GM19463 (cell line): Measurements from ENCODE around the gene SVIP.
A peak's percentile ranks its signal among the peaks of the same experiment; 100 is the strongest.

ENCODE experiments used
- ATAC-seq: cut with Tn5 transposase; IDR thresholded peaks from one replicate; pipeline ENCODE4 v1.9.1; 2021; ENCODE audit warnings: mild to moderate bottlenecking, moderate library complexity; ENCODE audit not compliant: unreplicated experiment

SVIP gene

DNA sequence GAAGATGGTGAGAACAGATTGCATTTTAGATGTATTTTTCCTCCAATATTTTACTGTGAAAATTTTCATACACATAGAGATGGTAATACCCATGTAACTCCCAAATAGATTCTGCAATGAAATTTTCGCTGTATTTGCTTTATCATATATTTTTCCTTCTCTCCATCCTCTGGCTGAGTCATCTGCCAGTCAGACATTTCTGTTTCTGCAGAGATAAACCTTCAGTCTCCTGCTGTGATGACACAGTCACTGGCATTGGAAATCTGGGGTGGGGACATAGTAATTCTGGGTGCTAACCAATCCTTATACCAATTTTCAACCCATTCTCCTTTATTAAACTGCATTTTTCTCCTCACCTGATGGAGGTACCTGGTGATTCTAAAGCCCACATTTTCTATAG is 33.7 kb downstream of the SVIP start:
- no peak for ATAC-seq

DNA sequence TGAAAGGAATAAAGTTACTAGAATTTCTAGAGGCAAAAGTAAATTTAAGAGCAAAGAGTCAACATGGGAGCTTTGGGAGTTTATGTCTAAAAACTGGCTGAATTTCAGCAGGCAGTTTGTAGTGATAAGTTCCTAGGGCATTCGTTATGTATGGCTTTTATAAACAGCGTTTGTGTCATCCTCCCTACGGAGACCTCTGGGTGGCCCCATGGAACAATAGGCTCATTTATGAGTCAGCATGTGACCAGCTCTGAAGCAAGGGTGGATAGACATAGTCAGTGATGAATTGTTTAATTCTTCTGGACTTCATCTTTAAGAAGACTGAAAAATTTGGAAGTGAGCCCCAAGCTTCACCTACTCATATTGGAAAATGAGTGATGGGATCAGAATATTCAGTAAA is 37.1 kb downstream of the SVIP start:
- ATAC-seq = no peak

DNA sequence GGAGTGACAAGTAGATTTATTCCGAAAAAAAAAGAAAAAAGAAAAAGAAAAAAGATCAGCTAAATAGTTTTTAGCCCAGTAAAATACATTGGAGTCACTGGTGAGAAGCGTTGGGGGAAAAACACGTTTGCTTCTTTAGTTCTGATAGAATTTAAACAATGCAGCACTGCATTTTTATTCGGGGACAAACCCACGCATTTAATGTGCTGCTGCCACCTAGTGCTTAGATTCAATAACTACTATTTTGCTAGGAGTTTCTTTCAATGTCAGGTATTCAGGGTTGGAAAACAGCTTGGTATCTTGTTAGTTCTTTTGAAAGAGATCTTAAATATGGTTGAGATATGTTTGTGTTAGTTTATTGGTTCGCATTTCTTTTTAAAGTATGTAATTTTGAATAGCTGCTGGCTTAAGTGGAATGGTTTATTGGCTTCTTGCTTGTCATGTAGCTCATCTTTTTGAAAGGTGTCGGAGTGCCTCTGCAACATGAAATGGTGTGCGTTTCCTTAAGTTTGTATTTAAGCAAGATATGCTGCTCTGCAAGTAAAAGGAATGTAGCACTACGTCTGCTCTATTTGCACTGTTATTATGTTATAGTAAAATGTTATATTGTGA is 41.9 kb downstream of the SVIP start:
- ATAC-seq = no peak

DNA sequence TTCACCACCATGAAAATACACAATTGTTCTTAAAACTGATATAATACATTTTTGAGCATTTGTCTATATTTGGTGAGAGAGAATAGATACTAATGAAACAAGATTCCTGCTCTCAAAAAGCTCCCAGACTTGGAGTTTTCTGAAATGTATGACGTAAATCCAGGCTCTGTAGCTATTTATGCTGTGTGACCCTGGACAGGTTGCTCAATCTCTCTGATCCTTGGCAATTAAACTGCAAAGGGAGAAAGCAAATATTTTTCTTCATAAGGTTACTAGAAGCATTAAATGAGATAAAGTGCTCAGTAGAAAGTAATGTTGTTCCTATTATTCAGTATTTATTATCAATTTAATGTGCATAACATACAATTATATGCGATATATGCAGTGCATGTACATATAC is 42.5 kb downstream of the SVIP start:
- no peak for ATAC-seq

DNA sequence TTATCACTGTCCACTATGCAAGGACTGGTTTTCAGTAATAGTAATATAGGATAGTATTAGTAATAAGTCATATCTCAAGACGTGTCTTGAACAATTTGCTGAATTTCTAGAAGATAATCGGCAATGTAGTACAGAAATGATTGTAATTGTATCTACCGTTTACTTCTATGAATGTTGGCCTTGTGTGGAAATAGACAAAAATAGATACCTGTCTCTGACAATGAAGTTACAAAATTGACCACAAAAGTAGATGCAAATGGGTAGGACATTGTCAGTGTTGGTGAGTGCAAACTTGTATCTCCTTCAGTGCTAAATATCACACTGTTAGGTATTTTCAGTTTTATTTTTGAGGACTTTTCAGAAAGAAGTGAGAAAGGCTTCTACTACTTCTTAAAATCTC is 43.1 kb downstream of the SVIP start:
- ATAC-seq = peak; percentile 82

DNA sequence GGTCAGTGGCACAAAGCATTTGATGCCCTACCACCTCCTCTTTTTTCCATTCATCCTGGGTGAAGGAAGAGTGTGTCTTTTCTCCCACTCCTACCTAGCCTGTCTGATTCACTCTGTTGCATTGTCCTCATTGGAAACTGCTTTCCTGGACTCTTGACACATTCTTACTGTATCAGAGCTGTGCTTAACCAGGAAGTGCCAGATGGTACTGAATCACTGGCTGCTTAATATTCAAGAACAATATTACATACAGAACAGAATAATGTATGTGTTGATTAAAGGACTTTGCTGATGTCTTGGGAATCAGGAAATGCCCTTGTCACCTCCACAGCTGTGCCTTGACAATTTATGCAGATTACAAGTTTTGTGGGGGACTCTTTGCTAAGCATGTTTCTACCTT is 44.4 kb downstream of the SVIP start:
- no peak for ATAC-seq

DNA sequence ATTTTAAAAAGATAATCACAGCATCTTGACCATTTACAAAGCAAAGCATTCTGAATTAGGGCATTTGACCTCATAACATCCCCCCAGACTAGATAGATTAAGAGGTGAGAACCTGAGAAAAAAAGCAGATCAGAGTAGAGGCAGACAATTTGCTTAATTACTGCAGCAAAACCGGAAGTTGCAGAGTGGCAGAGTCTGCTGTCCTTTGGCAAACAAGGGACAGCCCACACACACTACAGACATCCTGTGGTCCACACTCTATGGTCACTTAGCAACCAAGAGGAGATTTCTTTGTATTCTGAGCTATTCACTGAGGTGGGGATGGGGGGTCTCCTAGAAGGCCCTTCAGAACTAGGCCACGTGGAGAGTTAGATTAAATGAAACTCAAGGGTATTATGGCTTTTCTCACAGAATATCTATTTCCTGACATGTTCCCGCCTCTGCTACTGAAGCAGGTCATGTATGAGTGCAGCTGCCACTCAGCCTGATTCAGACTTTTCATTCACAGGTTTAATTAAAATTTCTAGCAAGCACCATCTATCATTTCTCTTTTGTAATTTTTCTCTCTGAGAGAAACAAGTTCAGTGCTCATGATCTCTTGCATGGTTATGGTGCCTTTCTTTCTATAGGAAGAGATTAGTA is 48.5 kb downstream of the SVIP start:
- ATAC-seq = peak; percentile 91

DNA sequence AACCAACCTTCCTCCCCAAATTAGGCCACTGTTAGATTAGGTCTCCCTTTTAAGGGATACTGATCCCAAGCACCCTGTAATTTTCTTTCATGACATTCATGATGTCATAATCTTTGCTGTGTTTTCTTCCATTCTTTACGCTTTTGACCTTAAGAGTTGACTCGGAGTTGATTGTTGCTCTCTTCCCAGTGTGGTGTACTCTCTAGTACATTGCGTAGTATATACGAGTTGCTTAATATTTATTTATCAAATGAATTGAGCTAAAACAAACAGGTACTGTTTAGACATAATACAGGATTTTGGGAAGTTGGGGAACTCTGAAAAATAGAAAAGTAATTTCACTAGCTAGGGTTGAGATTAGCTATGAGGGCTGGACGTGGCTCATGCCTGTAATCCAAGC is 49.8 kb downstream of the SVIP start:
- ATAC-seq = no peak

DNA sequence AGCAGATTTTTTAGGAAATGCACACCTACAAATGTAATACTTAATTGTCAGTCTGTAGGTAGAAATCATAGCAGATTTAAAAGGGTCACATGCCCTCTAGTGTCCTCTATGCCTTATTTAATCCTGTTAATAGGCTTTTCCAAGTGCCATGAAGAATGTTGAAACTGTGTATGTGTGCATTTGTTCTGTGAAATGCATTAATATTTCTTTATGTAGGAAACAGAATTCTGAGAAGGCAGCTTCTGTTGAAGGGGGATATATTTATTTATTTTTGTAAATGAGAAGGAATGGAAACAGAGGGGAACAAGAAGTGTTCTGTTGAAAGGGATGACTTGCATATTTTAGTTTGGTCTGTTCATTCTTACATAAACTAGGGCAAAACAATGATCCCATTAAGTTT is 51.0 kb downstream of the SVIP start:
- ATAC-seq = no peak

DNA sequence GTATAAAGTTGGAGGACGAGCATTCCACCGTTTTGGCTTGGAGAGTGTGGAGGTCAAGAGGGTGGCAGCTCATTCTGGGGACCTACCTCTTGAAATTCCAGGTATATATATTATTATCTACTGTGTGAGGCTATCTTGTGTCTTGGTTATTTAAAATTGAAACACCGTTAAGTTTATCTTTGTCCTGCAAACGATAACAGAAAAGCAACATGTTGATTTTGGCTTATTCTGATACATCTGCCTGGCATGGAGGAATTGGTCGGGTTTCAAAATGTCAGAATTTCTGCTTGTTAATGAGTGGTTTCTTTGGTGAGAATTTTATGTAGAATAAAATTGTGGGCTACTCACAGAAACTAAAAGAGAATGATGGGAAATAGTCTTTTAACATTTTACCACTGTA is 54.4 kb downstream of the SVIP start:
- ATAC-seq = no peak

DNA sequence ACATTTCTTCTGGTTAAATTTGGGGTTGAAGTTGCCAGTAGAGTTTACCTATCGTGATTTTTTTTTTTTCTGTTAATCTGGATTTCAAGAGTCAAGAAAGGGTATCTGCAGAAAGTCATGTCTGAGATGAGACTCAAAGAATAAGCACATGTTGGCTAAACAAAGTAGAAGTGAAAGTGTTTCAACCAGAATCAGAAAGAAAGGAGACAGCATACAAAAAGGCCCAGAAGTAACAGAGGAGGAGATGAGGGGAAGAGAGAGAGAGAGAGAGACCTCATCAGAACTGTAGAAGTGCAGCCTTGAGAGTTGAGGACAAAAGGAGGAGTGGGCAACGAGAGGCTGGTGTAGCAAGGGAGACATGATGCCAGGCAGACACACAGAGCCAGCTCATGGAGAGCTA is 54.9 kb downstream of the SVIP start:
- peak; percentile 70 for ATAC-seq

DNA sequence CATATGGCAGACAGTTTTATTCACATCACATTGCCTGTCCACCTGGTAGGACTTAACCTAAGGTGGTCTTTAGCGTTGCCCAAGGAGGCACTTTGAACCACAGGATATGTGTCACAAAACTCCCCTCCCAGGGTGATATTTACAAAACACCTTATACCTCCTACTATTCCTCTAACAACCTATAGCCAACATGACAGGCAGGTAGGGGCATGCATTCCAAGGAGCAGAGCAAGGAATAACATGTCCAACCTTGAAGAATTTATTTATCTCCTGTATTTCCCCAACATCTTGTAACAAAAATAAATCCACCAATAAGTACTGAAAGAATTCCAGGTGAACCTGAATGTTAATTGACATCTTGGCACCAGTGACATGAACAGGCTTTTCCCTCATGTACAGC is 60.5 kb downstream of the SVIP start:
- ATAC-seq = no peak
